HUDEP-2 (cell line): ENCODE results near the gene RBM33.
"Not testable (repeated sequence)": the region's sequence is repeated elsewhere in the genome, so short reads cannot be mapped to it uniquely, and the experiment has no call there.

Experiments used
- DNase-seq, 76 experiments: peaks; one replicate each; lab custom pipeline; 2025; ENCODE audit not compliant: unreplicated experiment in 76 of 76; lab: John Stamatoyannopoulos, UW

RBM33 gene

DNA sequence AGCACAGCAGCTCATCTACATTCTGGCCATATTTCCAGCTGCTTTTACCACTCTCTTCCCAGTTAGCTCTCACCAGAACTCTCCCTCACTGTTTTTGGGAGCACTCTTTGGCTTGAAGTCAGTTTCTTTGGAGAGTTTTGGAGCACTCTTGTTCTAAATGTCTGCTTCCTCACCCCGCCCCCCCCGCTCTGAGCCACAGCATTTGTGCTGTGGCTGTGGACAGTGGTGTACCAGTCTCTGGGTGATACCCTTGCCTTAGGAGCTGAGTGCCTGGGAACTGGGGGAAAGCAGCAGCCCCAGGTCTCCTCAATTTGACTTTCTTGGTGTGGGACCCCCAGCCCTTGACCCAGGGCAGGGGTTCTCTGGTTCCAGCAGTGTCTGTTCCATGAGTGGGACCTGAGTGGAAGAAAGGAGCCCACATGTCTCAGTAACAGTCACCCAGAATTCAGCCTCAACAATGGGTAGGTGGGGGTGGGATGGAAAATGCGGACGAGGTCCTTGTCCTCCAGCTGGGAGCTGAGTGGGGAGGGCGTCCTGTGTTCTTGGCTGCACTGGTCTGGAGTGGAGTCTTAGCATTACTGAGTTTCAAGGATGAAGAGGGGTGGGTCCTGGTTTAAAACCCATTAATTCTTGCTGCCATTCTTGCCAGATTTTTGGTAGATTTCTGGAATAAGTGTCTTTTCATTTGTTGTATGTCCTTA lies 18.0 kb downstream of the RBM33 start:
- DNase-seq: no peak

DNA sequence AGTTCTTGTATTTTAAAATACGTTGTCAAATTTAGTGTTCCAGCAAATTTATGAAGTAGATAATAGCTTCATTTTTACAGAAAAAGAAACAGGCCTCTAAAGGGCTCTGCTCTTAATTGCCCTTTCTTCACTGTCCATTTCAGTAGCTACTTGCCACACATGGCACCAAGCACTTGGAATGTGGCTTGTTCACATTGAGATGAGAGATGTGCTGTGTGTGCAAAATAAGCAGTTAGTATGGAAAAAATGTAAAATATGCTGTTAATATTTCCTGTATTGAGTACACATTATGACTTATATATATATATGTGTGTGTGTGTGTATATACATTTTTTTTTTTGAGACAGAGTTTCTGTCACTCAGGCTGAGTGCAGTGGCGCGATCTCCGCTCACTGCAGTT lies 19.5 kb downstream of the RBM33 start:
- DNase-seq: no peak

DNA sequence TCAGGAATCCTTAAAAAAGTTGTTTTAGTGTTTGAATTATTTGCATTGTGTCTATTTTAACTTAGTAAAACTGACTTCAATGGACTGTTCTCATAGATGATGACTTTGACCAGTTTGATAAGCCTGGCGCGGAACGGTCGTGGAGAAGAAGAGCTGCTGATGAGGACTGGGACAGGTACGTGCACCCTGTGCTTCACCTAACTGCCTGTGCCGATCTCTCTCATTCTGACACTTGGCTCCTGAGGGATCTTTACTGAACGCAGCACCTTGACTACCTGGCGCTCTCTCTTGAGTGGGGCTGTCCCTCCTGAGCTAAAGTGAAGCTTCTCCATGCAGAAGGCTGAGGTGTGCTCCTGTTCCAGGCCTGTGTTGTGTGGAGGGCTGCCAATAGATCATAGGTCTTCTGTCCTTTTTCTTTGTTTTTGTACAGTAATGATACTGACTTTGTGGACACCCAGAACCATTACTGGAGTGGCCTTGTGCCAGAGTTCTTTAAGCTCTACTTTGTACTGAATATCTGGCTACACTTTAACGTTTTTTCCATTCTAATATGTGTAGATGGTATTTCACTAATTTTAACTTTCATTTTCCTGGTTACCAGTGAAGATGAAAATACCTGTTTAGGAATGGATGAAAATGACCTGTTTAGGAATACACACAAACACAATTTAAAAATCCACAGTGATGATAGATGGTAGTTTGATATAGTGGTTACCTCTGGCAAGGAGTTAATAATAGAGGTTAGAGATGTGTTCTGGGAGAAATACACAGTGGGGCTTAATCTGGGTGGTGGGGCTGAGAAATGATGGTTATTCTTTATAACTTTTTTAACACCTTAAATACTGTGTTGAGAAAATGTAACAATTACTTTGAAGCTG lies 20.9 kb downstream of the RBM33 start:
- DNase-seq: no peak

DNA sequence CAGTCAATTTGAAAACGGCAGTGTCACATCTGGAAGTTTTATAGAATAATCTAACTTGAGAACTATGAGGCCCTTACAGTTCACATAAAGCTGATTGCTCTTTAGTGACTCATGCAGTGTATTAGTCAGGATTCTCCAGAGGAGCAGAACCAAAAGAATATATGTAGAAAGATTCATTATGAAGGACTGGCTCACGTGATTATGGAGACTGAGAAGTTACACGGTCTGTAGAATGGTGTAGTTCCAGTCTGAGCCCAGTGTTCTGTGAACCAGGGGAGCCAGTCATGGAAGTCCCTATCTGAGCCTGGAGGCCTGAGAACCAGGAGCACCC lies 21.5 kb downstream of the RBM33 start:
- peak in 2 of 76 experiments; percentile 1 to 5 for DNase-seq

DNA sequence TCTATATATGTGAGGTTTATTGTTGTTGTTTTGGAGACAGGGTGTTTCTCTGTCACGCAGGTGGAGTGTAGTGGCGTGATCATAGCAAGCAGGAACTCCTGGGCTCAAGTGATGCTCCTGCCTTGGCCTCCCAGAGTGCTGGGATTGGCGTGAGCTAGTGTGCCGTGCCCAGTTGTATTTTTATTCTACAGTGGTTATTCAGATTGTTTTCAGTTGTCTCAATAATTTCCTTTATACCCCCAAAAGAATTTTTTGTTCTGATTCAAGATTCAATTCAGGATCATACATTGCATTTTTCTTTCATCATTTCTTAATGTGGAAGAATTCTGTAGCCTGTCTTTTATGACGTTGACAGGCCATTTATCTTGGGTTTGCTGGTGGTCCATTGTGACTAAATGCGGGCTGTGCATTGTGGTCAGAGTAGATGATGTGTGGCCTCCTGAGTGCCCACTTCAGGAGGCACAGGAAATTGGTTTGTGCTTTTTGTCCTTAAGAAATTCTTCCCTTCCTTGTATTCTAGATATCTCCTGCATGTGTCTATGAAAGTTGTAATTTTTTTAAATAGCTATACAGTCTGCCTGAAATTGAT lies 22.9 kb downstream of the RBM33 start:
- DNase-seq: no peak

DNA sequence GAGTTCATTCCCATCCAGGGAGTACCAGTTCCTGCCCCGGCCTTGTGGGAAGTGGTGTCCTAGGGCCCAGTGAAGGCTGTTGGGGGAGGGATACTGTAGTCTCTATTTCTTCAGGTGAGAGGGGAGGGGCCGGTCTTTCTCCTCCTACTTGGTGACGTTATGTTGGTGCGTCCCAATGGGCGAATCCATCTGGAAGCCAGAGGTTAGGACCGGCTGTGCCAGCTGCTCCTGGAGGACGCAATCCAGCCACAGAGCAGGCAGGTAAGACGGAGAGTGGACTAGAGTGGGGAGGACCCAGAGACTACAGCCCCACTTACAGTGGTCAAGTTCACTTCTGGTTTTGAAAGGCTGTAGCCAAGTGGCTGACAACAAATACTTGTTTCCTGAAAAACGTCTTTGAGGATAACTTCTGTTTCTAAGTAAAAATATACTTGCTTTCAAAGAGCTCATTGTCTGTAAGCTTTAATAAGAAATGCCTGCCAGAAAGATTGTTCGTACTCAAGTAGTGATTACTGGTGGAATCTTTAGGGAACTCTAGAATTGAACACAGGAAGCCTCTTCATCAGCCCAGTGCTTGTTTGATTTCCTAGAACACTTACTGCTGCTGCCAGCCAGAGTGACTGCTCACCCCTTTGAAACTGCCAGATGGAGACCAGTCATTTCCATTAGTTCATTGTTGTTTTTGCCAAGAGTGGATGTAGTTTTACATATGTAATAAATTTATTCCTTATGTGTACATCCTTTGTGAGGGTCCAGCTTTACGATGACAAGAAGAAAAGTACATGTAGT lies 25.4 kb downstream of the RBM33 start:
- DNase-seq: no peak

DNA sequence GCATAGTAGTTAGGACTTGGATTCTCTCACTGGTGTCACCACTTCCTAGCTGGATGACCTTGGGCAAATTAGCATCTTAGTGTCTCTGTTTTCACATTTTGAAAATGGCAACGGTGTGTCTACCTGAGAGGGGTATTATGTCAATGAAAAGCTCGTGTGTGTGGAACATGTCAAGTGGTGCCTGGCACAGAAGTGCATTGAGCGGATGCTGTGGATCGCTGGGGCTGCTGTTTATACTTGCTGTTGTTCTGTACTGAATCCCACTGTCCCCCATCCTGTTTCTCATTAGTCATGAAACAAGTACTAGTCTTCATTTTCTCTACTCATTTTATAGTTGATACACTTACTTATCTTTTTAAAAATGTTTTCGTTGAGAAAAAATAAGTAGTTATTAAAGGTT lies 26.1 kb downstream of the RBM33 start:
- DNase-seq: no peak

DNA sequence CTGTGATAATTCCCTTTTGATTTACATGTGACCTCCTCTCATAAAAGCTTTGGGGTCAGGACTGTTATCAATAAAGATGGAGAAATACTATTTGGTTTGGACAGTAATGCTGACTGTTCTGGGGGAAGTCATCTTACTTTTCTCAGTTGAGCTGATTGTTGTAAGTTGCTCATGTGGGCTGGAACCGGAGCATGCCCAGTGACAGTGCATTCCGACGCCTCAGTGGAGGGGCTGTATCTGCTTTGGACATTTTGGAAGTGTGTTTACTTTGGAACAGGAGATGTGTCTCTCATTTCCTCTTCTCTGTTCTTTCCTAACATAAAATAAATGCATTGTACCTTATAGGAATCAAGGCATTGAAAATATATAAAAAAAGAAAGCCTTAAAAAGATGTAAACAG lies 30.1 kb downstream of the RBM33 start:
- no peak for DNase-seq

DNA sequence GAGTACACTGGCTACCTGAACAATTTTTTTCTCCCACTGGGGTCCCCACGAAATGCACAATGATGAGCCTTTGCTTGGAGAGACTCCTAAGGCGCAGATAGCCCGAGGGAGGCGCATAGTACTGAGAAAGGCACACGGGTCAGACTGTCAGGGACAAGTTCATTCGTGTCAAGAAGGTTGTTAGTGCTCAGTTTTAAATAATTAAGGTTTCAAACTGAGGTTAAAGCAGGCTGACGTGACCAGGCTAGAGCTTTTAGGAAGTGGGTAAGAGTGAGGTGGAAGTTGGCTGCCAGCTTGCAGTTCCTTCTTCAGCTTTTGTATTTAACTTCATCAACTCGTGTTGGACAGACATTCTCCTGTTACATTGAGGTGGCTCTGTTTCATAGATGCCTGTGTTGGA lies 31.6 kb downstream of the RBM33 start:
- DNase-seq: no peak

DNA sequence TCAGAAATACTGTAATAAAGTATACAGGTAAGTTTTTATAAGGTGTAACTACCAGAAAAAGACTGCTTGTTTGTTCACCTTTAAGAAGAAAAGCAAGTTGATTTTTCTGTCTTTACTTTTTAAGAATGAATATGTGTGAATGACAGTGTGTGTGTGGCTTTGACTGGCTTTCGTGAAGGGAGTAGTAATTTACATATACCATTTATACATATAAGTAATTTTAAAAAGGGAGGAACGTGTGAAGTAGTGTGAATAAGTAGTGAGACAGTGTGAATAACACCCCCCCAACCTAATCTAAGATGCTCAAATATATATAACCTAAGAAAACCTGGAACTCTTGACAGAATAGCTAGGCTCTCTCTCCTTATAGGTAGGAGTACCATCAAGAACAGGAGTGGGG lies 33.2 kb downstream of the RBM33 start:
- no peak for DNase-seq

DNA sequence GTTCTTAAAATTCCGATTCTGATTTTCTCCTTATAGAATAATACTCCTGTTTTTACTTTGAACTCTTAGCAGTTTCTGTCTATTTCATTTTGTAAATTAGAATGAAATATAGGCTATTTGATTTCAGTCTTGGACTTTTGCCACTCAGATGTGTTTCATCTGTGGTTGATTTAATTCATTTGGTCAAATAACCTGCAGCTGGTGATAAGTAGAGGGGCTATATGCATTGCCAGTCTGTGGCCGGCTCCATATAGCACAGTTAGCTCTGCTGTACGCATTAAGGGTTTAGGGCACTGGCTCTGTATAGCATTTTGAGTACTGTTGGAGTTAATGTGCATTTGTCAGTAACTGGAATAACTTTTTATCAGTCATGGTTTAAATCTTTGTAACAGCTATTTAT lies 35.7 kb downstream of the RBM33 start:
- no peak for DNase-seq

DNA sequence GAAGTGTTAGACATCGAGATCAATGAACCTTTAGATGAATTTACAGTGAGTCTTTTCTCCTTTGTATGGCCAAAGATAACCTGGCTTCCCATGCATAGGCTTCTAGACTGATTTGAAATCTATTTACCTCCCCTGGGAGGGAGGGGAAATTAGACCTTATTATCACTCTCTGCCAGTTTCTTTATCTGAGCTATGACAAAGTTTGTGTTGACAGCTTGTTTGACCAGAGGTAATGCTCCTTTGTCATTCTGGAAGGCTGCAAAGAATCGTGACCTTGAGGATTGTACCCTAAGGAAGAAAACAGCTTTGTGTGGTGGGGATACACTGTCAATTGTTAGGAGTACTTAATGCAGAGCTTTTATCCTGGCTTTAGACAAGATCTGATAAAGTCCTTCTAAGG lies 36.4 kb downstream of the RBM33 start:
- peak in 5 of 76 experiments; percentile 4 to 25 (median 9) for DNase-seq

DNA sequence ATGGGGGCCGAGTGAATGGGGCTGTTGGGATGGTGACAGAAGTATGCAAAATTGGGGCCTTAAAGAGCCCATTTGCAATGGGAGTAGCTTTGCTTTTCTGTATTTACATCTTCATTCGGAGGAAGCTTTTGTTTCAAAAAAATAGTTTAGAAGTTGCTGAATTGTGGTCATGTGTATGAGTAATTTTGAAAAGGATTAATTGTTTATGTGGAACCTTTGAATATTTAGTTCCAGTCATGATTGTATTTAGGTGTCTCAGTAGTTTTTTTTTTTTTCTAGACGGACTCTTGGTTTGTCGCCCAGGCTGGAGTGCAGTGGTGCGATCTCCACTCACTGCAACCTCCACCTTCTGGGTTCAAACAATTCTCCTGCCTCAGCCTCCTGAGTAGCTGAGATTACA lies 37.2 kb downstream of the RBM33 start:
- DNase-seq: no peak

DNA sequence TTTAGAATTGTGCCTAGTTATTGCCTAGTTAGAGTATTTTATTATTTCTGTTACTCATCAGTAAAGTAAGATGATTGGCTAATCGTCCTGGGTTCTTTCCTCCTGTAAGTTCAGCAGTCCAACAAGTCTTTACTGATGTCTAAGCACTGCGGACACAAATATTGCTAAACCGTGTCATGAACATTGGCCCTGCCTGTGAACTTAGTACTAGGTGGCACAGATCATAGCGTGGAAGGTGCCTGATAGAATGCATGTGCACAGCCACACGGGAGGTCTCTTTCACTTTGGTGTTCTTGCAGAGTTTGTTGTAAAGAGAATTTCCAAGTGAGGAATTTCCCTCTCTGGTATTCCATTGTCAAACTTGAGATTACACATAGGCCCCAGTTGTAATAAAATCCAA lies 38.0 kb downstream of the RBM33 start:
- DNase-seq: no peak

DNA sequence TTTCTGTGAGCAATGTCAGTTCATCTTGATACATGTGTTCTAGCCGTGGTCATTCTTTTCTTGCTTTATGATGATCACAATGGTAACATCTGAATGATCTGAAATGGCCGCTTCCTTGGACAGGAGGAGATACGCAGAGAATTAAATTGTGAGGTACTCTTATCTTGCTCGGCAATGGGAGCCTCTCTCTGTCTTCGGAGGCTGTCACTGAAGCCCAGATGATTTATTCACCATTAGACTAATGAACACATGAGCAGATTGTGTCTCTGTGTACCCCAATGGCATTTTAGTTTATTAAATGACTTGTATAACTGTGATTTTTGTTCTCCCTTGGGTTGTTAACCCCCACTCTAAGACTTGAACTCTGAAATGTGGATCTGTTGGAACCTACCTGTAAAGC lies 38.6 kb downstream of the RBM33 start:
- no peak for DNase-seq

DNA sequence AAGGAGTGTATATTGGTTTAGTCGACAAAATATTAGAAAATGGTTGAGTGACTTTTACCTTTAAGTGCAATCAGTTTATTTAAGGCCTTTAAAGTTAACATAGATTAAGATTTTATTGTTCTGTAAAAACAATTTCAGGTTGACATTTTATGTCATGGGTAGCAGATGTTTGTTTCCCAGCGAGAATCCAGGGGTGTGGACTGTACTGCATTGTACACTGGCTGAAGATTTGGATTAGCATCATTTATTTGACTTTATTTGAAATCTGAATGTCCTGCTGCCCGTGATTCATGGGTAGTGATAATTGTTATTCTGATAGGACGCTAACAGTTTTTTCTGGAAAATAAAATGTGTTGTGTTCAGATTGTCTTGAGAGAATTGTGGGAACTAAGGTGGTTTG lies 39.3 kb downstream of the RBM33 start:
- DNase-seq: no peak

DNA sequence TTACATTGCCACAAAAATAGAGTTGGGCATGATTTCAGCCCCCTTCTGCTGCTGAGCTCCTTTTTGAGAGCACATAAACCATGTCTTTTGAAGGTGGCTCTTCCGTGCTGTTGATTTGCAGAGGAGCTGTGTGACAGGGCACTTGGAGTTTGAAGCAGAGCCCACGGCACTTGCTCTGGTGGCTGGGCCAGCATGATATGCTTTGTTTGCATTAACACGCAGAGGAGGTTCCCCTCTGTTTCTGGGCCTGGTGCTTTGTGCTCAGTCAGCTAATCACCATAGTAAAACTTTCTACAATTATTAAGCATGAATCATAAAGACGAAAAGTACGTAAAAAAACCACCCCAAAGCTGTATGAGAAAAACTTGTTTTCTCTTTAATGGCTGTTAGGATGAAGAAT lies 40.1 kb downstream of the RBM33 start:
- no peak for DNase-seq

DNA sequence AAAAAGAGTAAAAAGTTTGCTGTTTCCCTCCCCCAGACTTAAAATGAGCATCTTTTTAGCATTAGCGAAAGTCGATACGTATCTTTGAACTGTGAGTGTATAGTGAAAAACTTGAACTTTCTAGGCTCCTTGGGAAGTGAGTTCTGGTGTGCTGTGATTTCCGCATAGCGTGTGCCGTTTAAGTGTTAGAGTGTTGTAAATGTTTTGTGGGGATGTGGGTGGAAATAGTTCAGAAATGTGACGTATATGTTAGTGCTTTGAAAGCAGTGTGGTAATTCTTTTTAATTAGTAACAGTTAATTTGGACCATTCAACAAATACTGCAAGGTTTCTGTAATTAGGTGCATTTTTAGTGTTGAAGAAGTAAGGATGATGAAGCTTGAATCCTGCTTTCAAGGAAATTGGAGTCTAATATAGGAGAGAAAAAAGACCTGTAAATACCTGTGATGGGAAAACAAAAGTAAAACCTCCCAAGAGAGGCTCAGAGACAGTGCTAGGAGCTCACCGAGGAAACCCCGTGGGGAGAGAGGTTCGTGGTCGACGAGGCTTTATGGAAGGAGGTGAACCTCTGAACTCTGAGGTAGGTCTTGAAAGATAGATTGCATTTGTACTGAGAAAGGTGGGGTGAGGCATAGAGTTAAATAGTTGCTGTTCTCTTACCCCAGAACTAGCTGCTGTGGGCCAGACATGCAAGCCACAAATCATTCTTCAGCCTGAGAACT lies 40.8 kb downstream of the RBM33 start:
- no peak for DNase-seq

DNA sequence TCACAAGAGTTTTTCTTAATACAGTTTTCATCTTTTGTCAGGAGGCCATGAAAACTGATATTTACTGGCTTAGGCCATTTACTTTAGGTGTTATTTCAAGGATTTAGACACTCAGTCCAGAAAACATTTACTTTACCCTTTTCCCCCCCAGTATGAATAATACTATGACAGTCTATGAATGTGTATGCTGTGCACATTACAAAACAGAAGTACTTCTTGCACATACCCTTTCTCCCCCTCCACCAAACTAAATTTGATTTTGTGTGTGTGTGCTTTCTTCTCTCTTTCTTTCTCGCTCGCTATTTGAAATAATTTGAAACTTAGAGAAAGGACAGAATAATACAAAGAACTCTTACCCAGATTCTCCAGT lies 41.3 kb downstream of the RBM33 start:
- DNase-seq: no peak

DNA sequence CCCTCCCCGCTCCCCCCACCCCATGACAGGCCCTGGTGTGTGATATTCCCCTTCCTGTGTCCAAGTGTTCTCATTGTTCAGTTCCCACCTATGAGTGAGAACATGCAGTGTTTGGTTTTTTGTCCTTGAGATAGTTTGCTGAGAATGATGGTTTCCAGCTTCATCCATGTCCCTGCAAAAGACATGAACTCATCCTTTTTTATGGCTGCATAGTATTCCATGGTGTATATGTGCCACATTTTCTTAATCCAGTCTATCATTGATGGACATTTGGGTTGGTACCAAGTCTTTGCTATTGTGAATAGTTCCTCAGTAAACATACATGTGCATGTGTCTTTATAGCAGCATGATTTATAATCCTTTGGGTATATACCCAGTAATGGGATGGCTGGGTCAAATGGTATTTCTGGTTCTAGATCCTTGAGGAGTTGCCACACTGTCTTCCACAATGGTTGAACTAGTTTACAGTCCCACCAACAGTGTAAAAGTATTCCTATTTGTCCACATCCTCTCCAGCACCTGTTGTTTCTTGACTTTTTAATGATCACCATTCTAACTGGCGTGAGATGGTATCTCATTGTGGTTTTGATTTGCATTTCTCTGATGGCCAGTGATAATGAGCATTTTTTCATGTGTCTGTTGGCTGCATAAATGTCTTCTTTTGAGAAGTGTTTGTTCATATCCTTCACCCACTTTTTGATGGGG lies 42.3 kb downstream of the RBM33 start:
- not testable (repeated sequence) for DNase-seq
